Measurements from ENCODE around the gene ZKSCAN8. TPM values are rescaled to one million over a fixed set of nuclear protein-coding genes. Genes with fewer than 3 reads are reported as not detected.
A peak's percentile ranks its signal among the peaks of the same experiment; 100 is the strongest.
"Not testable (repeated sequence)": the region's sequence is repeated elsewhere in the genome, so short reads cannot be mapped to it uniquely, and the experiment has no call there.

Gene ZKSCAN8
- 10 to 100 TPM; 29.8 to 32.0 TPM for total RNA-seq

GRCh38 chr6:28141500-28142329, at the start of gene ZKSCAN8:
Gene ZKSCAN8, plus strand, starts transcription at chr6:28141883. Its CDS starts 6,525 bp downstream, at chr6:28148408.
- peak within 1 kb of the TSS; percentile 97 for H3K27ac Mint-ChIP-seq
- H3K4me3 Mint-ChIP-seq, result peak within 1 kb of the TSS; percentile 95 to 97
- peaks cover 62% of the 10 kb centered on the region for H3K4me1 Mint-ChIP-seq (ENCODE audit: low read depth)
- ATAC-seq (replicated peaks in 1 of 2), result peak; percentile 92
- H3K9me3 Mint-ChIP-seq, result no peaks in the 10 kb centered on the region
- H3K27me3 Mint-ChIP-seq (ENCODE audit: low read depth), result no peaks in the 10 kb centered on the region
- peak; percentile 86 to 89 for DNase-seq
- peaks cover 10 to 14% of the 10 kb centered on the region in 2 donors for H3K36me3 Mint-ChIP-seq (ENCODE audit: insufficient read depth in 2 of 2)

GRCh38 chr6:28102222-28102621, 39.5 kb upstream of the ZKSCAN8 start:
- H3K36me3 Mint-ChIP-seq (ENCODE audit: insufficient read depth in 2 of 2); H3K4me1 Mint-ChIP-seq (ENCODE audit: low read depth); DNase-seq; H3K4me3 Mint-ChIP-seq; H3K27ac Mint-ChIP-seq; ATAC-seq (replicated peaks in 1 of 2); H3K9me3 Mint-ChIP-seq: not testable (repeated sequence)
- H3K27me3 Mint-ChIP-seq (ENCODE audit: low read depth), result peaks cover 17% of the 10 kb centered on the region

- H3K27ac Mint-ChIP-seq; DNase-seq; H3K4me1 Mint-ChIP-seq (ENCODE audit: low read depth); ATAC-seq (replicated peaks in 1 of 2); H3K9me3 Mint-ChIP-seq; H3K36me3 Mint-ChIP-seq (ENCODE audit: insufficient read depth in 2 of 2): not testable (repeated sequence)
- H3K27me3 Mint-ChIP-seq (ENCODE audit: low read depth), result peaks cover 17% of the 10 kb centered on the region
- peak overlapping the region in 1 of 2 donors; percentile 32 for H3K4me3 Mint-ChIP-seq
Observed at GRCh38 chr6:28102699-28103098, 39.0 kb upstream of the ZKSCAN8 start.

GRCh38 chr6:28104392-28105244, 37.1 kb upstream of the ZKSCAN8 start:
- peak; percentile 85 to 88 for DNase-seq
- peak; percentile 99 to 100 for ATAC-seq (replicated peaks in 1 of 2)
- H3K27ac Mint-ChIP-seq, result peak overlapping the region; percentile 81

GRCh38 chr6:28105245-28105639, 36.4 kb upstream of the ZKSCAN8 start:
- Mint-ChIP-seq H3K4me1 (ENCODE audit: low read depth) (peaks cover 4% of the 10 kb centered on the region), H3K9me3 (peaks cover 3 to 5% of the 10 kb centered on the region in 2 donors), H3K4me3 (peak overlapping the region; percentile 87 to 96), H3K27ac (peak overlapping the region; percentile 24), H3K27me3 (ENCODE audit: low read depth) (peaks cover 7% of the 10 kb centered on the region), H3K36me3 (ENCODE audit: insufficient read depth in 2 of 2) (peaks cover 3 to 5% of the 10 kb centered on the region in 2 donors)
- DNase-seq, result no peak
- peak in 1 of 2 donors; percentile 6 for ATAC-seq (replicated peaks in 1 of 2)

More at GRCh38 chr6:28104392-28105244, 37.1 kb upstream of the ZKSCAN8 start:
- peaks cover 3 to 5% of the 10 kb centered on the region in 2 donors for H3K9me3 Mint-ChIP-seq
- H3K4me3 Mint-ChIP-seq, result peak overlapping the region; percentile 87 to 96
- peaks cover 12% of the 10 kb centered on the region for H3K27me3 Mint-ChIP-seq (ENCODE audit: low read depth)
- H3K36me3 Mint-ChIP-seq (ENCODE audit: insufficient read depth in 2 of 2), result peaks cover 3 to 5% of the 10 kb centered on the region in 2 donors
- H3K4me1 Mint-ChIP-seq (ENCODE audit: low read depth), result peaks cover 4% of the 10 kb centered on the region

DNA sequence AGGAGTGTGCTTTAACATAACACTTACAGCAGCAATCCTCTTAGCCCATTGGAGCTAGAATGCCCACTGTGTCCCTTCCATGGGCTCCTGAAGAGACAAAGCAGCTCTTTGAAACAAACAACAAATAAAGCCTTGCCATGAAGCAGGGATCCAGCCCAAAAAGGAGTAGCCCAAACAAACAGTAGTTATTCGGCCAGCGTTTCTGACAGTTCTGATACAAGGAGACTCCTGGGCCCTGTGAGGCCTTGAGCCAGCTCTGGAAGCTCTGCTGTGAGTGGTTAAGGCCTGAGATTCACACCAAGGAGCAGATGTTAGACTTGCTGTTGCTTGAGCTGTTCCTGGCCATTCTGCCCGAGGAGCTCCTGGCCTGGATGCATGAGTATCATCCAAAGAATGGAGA, 34.2 kb upstream of the ZKSCAN8 start:
- Mint-ChIP-seq H3K4me3 (no peak overlapping the region), H3K9me3 (peaks cover 3% of the 10 kb centered on the region in 2 donors), H3K36me3 (ENCODE audit: insufficient read depth in 2 of 2) (peaks cover 3% of the 10 kb centered on the region in 2 donors), H3K27ac (no peak overlapping the region), H3K4me1 (ENCODE audit: low read depth) (peaks cover 4% of the 10 kb centered on the region), H3K27me3 (ENCODE audit: low read depth) (peaks cover 4% of the 10 kb centered on the region)
- no peak for DNase-seq
- no peak for ATAC-seq (replicated peaks in 1 of 2)

- peaks cover 5 to 11% of the 10 kb centered on the region in 2 donors for H3K36me3 Mint-ChIP-seq (ENCODE audit: insufficient read depth in 2 of 2)
- H3K4me3 Mint-ChIP-seq, result no peak overlapping the region
- no peak overlapping the region for H3K27ac Mint-ChIP-seq
- H3K27me3 Mint-ChIP-seq (ENCODE audit: low read depth), result no peaks in the 10 kb centered on the region
- DNase-seq (no peak), ATAC-seq (replicated peaks in 1 of 2) (no peak)
- no peaks in the 10 kb centered on the region for H3K4me1 Mint-ChIP-seq (ENCODE audit: low read depth)
- H3K9me3 Mint-ChIP-seq, result no peaks in the 10 kb centered on the region
Observed at GRCh38 chr6:28111964-28112363, 29.7 kb upstream of the ZKSCAN8 start.

- peaks cover 7 to 27% of the 10 kb centered on the region in 2 donors for H3K36me3 Mint-ChIP-seq (ENCODE audit: insufficient read depth in 2 of 2)
- H3K27ac Mint-ChIP-seq, result no peak overlapping the region
- no peak overlapping the region for H3K4me3 Mint-ChIP-seq
- ATAC-seq (replicated peaks in 1 of 2) (no peak), DNase-seq (no peak)
- H3K9me3 Mint-ChIP-seq, result no peaks in the 10 kb centered on the region
- no peaks in the 10 kb centered on the region for H3K4me1 Mint-ChIP-seq (ENCODE audit: low read depth)
- no peaks in the 10 kb centered on the region for H3K27me3 Mint-ChIP-seq (ENCODE audit: low read depth)
Observed at GRCh38 chr6:28115799-28116198, 25.9 kb upstream of the ZKSCAN8 start.

DNA sequence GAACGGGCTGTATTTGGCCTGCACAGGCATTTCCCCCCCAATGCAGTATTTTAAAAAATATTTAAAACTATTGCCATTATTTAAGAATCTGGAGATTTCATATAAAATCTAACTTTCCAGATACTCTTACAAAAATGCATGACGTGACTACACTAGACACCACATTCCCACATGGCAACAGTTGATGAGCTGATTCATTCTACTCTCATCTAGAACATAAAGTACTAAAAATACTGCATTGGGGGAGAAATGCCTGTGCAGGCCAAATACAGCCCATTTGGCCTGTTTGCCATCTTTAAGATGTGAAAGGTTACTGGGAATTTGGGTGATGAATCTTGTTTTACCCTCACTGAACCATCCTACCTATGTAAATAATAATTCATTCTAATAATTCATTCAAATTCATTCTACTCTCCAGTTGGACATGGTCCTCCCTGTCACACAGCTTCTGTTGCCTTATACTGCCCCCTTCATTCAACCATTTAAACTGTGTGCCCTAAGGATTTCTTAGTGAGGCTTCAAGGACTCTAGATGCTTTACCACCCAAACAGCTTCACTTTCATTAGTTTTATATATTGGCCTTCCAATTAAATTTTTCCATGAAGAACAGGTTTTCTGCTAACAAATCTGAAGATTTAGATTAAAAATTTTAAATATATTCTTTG, 24.2 kb upstream of the ZKSCAN8 start:
- Mint-ChIP-seq H3K4me1 (ENCODE audit: low read depth) (no peaks in the 10 kb centered on the region), H3K27me3 (ENCODE audit: low read depth) (no peaks in the 10 kb centered on the region), H3K9me3 (no peaks in the 10 kb centered on the region), H3K27ac (no peak overlapping the region), H3K36me3 (ENCODE audit: insufficient read depth in 2 of 2) (peaks cover 7 to 34% of the 10 kb centered on the region in 2 donors), H3K4me3 (no peak overlapping the region)
- no peak for DNase-seq
- ATAC-seq (replicated peaks in 1 of 2), result no peak

- ATAC-seq (replicated peaks in 1 of 2), result no peak
- no peaks in the 10 kb centered on the region for H3K9me3 Mint-ChIP-seq
- no peak overlapping the region for H3K27ac Mint-ChIP-seq
- peaks cover 9 to 39% of the 10 kb centered on the region in 2 donors for H3K36me3 Mint-ChIP-seq (ENCODE audit: insufficient read depth in 2 of 2)
- H3K4me3 Mint-ChIP-seq, result no peak overlapping the region
- H3K4me1 Mint-ChIP-seq (ENCODE audit: low read depth), result peaks cover 3% of the 10 kb centered on the region
- no peaks in the 10 kb centered on the region for H3K27me3 Mint-ChIP-seq (ENCODE audit: low read depth)
- DNase-seq, result no peak
Observed at GRCh38 chr6:28118217-28118616, 23.5 kb upstream of the ZKSCAN8 start.

- DNase-seq (no peak), ATAC-seq (replicated peaks in 1 of 2) (no peak)
- Mint-ChIP-seq H3K4me1 (ENCODE audit: low read depth) (peaks cover 40% of the 10 kb centered on the region), H3K4me3 (no peak overlapping the region), H3K27ac (peak overlapping the region; percentile 38), H3K36me3 (ENCODE audit: insufficient read depth in 2 of 2) (peaks cover 9 to 38% of the 10 kb centered on the region in 2 donors), H3K9me3 (no peaks in the 10 kb centered on the region), H3K27me3 (ENCODE audit: low read depth) (no peaks in the 10 kb centered on the region)
Observed at GRCh38 chr6:28121876-28122275, 19.8 kb upstream of the ZKSCAN8 start.

- not testable (repeated sequence) for H3K9me3 Mint-ChIP-seq; ATAC-seq (replicated peaks in 1 of 2); H3K27me3 Mint-ChIP-seq (ENCODE audit: low read depth); DNase-seq; H3K4me3 Mint-ChIP-seq
- Mint-ChIP-seq H3K27ac (peak overlapping the region; percentile 38), H3K4me1 (ENCODE audit: low read depth) (peaks cover 44% of the 10 kb centered on the region), H3K36me3 (ENCODE audit: insufficient read depth in 2 of 2) (peaks cover 9 to 38% of the 10 kb centered on the region in 2 donors)
Observed at GRCh38 chr6:28122283-28122682, 19.4 kb upstream of the ZKSCAN8 start.
